ENCODE data around the gene TMEM204. TPM values are rescaled to one million over a fixed set of nuclear protein-coding genes. Genes with fewer than 3 reads are reported as not detected.

Gene TMEM204
- total RNA-seq, 1 donor from 2014 or later: 0.98 TPM

DNA sequence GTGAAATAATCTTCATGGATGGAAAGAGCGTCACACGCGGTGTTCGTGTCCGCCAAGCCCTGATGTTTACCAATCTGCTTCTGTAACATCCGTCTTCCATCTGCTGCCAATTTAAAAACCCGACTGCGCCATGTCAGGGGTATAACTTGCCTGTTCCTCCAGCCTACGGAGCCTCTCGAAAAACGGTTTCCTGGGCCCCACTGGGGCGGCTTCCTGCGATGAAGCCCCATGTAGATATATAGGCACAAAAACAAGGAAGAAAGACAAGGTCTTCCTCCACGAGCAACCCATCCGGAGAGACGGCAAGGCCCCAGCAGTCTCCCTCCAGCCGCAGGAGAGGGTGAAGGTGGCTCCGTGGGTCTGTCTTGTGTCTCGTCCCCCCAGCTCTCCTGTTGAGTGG, 44.8 kb upstream of the TMEM204 start, which contains the start of gene PTX4:
TSS of gene PTX4 (minus strand) at position 326 of the 400 bp plus-strand sequence. CDS start at position 291, 35 bp downstream.
- Mint-ChIP-seq H3K27me3 (ENCODE audit: low read depth) (peaks cover 11% of the 10 kb centered on the region), H3K4me3 (no peak within 1 kb of the TSS), H3K9me3 (no peaks in the 10 kb centered on the region), H3K27ac (ENCODE audit: unreplicated experiment) (peak within 1 kb of the TSS; percentile 19), H3K36me3 (ENCODE audit: low read depth) (no peaks in the 10 kb centered on the region), H3K4me1 (peaks cover 8% of the 10 kb centered on the region)
- no peak for DNase-seq (ENCODE audit: low read depth, low spot score)
- TF ChIP-seq, protein P1, sequence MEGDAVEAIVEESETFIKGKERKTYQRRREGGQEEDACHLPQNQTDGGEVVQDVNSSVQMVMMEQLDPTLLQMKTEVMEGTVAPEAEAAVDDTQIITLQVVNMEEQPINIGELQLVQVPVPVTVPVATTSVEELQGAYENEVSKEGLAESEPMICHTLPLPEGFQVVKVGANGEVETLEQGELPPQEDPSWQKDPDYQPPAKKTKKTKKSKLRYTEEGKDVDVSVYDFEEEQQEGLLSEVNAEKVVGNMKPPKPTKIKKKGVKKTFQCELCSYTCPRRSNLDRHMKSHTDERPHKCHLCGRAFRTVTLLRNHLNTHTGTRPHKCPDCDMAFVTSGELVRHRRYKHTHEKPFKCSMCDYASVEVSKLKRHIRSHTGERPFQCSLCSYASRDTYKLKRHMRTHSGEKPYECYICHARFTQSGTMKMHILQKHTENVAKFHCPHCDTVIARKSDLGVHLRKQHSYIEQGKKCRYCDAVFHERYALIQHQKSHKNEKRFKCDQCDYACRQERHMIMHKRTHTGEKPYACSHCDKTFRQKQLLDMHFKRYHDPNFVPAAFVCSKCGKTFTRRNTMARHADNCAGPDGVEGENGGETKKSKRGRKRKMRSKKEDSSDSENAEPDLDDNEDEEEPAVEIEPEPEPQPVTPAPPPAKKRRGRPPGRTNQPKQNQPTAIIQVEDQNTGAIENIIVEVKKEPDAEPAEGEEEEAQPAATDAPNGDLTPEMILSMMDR (conservative IDR thresholded peaks at IDR 0.05): no peak

DNA sequence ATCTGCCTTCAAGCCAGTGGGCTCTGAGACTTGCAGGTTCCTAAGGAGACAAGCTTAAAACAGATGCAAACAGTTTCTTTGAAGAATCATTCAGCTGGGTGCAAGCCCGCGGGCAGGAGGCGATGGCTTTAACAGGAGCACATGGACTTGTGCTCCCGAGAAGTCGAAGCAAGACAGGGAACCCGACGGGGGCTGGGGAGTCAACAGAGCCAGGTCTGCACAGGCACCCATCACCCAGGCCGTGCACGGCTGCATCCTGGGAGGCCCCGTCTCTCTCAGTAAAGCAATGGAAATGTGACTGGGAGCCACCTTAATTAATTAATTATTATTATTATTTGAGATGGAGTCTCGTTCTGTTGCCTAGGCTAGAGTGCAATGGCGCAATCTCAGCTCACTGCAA, 44.4 kb upstream of the TMEM204 start:
- no peak for DNase-seq (ENCODE audit: low read depth, low spot score)
- peaks cover 10% of the 10 kb centered on the region for H3K4me1 Mint-ChIP-seq
- no peaks in the 10 kb centered on the region for H3K36me3 Mint-ChIP-seq (ENCODE audit: low read depth)
- TF ChIP-seq, protein P1 (conservative IDR thresholded peaks at IDR 0.05): no peak
- no peak overlapping the region for H3K4me3 Mint-ChIP-seq
- H3K27ac Mint-ChIP-seq (ENCODE audit: unreplicated experiment): no peak overlapping the region
- H3K27me3 Mint-ChIP-seq (ENCODE audit: low read depth): peaks cover 6% of the 10 kb centered on the region
- H3K9me3 Mint-ChIP-seq: no peaks in the 10 kb centered on the region

DNA sequence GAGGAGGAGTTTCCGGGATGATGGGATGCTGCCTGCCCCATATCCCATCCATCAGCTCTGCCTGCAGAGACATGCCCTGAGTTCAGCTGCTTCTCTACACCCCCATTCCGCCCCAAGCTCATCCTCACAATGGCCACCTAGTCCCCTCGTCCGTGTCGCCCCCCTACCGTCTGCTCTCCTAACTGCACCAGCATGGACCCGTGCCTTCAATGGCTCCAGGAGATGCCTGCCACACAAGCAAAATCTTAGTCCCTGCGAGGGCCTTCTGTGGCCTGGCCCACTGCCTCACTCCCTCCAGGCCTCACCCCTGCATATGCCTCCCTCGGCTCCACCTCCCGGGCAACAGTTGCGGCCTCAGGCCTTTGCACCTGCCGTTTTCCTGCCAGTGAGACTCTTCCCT, 42.1 kb upstream of the TMEM204 start:
- no peaks in the 10 kb centered on the region for H3K36me3 Mint-ChIP-seq (ENCODE audit: low read depth)
- DNase-seq (ENCODE audit: low read depth, low spot score): no peak
- no peaks in the 10 kb centered on the region for H3K9me3 Mint-ChIP-seq
- no peaks in the 10 kb centered on the region for H3K27me3 Mint-ChIP-seq (ENCODE audit: low read depth)
- H3K27ac Mint-ChIP-seq (ENCODE audit: unreplicated experiment): no peak overlapping the region
- TF ChIP-seq, protein P1 (conservative IDR thresholded peaks at IDR 0.05): no peak
- H3K4me1 Mint-ChIP-seq: peaks cover 16% of the 10 kb centered on the region
- peak overlapping the region; percentile 34 for H3K4me3 Mint-ChIP-seq

GRCh38 chr16:1492082-1492922, 41.2 kb upstream of the TMEM204 start:
- Mint-ChIP-seq H3K4me3 (peak overlapping the region; percentile 97), H3K9me3 (no peaks in the 10 kb centered on the region), H3K27ac (ENCODE audit: unreplicated experiment) (peak overlapping the region; percentile 100), H3K27me3 (ENCODE audit: low read depth) (no peaks in the 10 kb centered on the region), H3K4me1 (peaks cover 16% of the 10 kb centered on the region), H3K36me3 (ENCODE audit: low read depth) (no peaks in the 10 kb centered on the region)
- TF ChIP-seq, protein P1 (conservative IDR thresholded peaks at IDR 0.05): no peak
- no peak for DNase-seq (ENCODE audit: low read depth, low spot score)

GRCh38 chr16:1492923-1493745, 40.3 kb upstream of the TMEM204 start, which contains the start of gene TELO2:
Gene TELO2, plus strand, starts transcription at chr16:1493360. Its CDS starts 922 bp downstream, at chr16:1494282.
- Mint-ChIP-seq H3K4me1 (peaks cover 16% of the 10 kb centered on the region), H3K27me3 (ENCODE audit: low read depth) (no peaks in the 10 kb centered on the region), H3K4me3 (peak within 1 kb of the TSS; percentile 97), H3K36me3 (ENCODE audit: low read depth) (no peaks in the 10 kb centered on the region), H3K9me3 (no peaks in the 10 kb centered on the region), H3K27ac (ENCODE audit: unreplicated experiment) (peak within 1 kb of the TSS; percentile 100)
- DNase-seq (ENCODE audit: low read depth, low spot score): peak; percentile 81
- TF ChIP-seq, protein P1 (conservative IDR thresholded peaks at IDR 0.05): peak; percentile 27

All from neural crest cell (in vitro differentiated cells).